Suppressor macrophage treated with lipopolysaccharide for 4 hours (primary cell): ENCODE data around the gene CMTM8.

Experiments
- DNase-seq: peaks from one replicate; pipeline ENCODE4 v3.0.0-alpha.2; 2020

CMTM8 gene

DNA sequence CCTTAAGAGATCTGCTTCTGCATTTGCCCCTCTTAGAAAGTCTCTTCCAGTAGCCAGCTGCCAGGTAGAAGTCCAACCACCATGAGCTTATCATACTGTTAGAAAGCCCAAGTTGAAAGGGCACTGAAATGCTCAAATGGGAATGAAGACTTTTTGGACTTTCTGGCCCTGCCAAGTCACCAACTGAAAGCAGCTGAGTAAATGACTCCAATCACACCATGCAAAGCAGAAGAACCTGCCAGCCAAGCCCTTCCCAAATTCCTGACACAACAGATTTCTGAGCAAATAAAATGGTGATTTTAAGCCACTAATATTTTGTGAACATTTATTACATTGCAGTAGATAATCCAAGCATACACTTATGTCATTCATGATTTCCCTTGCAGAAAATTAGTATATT lies 2.1 kb upstream of the CMTM8 start:
- no peak for DNase-seq

DNA sequence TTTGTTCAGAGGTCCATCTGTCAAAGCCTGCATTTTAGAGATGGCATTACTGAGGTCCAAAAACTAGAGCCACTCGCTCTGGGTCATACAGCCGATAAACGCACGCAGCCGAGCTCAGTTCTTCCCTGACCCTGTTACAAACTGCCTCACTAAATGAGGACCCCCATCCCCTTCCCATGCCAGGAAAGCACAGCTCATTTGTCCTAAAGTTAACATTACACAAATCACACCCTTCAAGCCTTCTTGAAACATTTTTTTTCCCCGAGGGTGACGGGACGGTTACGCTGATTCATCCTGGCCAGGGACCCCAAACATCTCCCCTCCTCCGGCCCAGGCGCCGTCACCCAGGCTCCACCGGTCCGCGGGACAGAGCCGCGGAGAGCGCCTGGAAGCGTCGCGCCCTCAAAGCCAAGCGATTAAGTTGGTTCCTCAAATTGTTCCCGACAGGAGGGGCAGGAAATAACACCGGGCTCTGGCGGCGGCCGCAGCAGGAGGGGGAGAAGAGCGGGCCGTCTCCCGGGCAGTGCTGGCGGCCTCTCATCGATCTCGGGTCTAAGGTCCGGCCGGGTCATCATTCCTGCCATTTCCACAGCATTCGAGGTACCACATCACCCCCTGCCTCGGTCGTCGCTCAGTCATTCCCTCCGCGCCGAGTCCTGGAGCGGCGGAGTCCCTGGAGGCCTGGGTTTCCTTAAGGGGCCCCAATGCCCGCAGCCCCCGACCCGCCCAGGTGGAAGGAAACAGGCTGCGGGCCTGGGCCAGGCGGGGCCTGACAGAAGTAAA lies 619 bp upstream of the CMTM8 start:
- peak; percentile 50 for DNase-seq

DNA sequence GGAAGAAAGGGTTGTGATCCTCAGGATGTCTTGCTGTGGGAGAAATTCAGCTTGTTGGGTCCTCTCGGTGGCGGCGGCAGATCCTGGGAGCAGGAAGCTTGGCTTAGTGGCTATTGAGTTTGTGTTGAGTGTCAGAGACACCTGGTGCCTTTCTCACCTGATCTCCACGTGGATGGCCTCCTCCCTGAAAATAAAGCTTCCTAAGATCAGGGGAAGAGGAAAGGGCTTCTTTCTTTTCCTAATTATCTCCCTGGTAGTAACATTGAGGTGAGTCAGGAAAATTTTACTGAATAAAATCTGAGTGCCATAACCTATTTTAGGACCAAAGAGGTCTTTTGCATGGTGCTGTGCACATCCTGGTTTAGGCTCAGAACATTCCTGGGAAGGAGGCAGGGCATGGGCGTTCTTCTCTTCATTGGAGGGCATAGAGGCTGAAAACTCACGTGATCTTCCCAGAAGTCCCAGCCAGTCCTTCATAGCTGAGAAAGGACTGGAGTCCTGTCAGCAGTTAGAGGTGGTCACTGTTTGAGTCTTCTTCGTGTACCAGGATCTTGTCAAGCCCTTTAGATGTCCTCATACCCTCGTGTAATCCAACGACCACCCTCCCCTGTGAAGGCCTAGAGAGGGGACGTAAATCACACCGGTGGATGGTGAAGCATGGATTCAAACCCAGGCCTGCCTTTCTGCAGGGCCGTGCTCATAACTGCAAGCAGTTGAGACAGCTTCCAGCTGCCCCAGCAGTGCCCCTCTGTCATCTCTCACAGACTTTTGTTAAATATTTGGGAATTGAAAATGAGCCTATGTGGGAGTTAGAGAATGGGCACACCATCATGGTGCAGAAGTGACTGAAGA lies 1.1 kb downstream of the CMTM8 start:
- no peak for DNase-seq

GRCh38 chr3:32240159-32240545 lies 1.7 kb downstream of the CMTM8 start:
- DNase-seq: no peak

GRCh38 chr3:32241100-32241499 lies 2.6 kb downstream of the CMTM8 start:
- DNase-seq: no peak

- no peak for DNase-seq
Observed at GRCh38 chr3:32243519-32243918, 5.0 kb downstream of the CMTM8 start.

DNA sequence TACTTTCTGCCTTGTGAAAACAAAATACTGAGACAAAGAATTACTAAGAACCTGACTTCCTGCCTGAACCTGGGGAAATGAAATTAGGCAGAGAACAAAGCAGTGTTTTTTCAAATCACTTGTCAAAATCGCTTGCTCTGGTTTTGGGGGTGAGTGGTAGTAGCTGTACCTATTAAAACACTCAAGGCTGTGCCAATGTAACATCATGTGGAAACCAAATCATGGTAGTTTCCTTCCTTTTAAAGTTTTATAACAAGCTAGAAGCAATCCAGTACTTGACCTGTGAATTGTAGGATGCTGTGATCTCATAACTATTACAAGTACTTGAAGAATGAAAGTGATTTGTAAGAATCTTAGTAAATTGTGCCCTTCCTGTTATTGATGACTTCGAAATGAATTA lies 6.7 kb downstream of the CMTM8 start:
- DNase-seq: no peak

DNA sequence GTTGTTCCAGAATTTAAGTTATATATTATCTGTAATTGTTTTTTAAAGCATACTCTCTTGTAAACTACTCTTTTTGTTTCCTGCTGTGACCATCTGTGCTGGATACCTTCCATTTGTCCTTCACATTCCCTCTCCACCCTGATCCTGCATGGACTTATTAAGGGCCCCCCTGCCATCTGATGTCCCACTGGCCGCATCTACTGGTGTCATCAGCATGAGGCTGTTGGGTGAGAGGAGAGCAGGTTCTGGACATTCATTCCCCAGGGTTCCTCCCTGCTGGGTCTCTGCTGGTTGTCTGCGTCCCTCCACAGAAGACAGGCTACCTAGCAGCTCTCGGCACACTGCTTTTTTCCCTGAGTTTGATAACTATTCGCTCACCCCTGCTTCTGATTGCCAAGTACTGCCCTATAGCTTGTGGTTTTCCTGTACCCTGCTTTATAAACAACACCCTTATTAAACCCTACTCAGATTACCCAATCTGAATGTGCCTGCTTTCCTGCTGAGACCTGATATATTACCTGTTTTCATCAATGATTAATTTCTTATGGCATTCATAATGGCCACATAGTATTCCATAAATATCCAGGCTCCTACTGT lies 7.7 kb downstream of the CMTM8 start:
- no peak for DNase-seq

- DNase-seq: peak; percentile 75
Observed at GRCh38 chr3:32249184-32249782, 10.8 kb downstream of the CMTM8 start.

DNA sequence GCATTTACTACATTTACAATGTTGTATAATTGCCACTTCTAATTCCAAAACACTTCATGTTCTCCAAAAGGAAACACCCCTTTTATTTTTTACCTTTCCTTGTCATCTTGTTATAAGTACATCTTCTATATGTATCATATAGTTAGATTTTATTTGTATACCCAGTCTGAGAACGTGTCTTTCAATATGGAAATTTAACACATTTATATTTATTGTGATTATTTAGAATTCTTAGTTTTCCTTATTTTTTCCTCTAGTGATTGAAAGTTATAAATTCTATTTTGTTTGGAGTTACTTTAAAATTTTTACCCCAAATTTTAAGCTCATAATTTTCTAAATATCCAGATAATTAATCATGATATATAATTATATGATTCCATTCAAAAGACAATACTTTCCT lies 15.8 kb downstream of the CMTM8 start:
- no peak for DNase-seq

DNA sequence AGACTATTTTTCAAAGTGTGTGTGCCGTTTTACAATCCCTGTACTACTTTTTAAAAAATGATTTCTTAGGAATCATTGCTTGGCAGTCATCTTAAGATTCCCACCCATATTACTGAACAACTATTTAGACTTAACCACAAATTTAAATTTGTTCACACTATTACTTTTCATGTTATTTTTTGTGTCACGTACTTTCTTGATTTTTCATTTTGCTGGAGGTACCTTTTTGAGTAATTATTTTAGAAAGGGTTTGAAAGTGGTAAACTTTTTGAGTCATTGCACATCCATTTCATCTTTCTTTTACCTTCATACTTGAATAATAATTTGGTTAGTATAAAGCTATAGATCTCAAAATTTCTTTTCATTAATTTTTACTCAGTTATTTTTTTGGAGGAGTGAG lies 16.9 kb downstream of the CMTM8 start:
- no peak for DNase-seq

GRCh38 chr3:32256206-32256605 lies 17.7 kb downstream of the CMTM8 start:
- DNase-seq: no peak

- DNase-seq: no peak
Observed at GRCh38 chr3:32257042-32257441, 18.6 kb downstream of the CMTM8 start.

GRCh38 chr3:32257641-32258438 lies 19.4 kb downstream of the CMTM8 start:
- DNase-seq: no peak

- DNase-seq: no peak
Observed at GRCh38 chr3:32258869-32259268, 20.4 kb downstream of the CMTM8 start.

DNA sequence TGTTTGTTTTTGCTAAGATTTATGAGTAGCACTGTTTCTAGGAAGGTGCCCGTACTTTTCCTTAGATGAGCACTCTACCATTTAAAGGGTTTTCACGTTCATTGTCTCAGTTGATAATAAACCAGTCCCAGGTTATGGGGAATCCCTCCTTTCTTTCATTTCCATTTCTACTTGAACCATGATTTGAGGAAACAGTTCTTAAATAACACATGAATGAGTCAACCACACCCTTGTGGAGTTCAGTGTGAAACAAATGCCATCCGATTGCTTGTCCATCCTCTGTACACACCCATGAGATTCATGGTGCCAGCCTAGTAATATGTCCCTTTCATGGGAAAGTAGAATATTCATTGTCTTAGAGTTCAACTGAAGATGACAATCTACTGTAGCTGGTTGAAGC lies 23.1 kb downstream of the CMTM8 start:
- DNase-seq: peak; percentile 19

DNA sequence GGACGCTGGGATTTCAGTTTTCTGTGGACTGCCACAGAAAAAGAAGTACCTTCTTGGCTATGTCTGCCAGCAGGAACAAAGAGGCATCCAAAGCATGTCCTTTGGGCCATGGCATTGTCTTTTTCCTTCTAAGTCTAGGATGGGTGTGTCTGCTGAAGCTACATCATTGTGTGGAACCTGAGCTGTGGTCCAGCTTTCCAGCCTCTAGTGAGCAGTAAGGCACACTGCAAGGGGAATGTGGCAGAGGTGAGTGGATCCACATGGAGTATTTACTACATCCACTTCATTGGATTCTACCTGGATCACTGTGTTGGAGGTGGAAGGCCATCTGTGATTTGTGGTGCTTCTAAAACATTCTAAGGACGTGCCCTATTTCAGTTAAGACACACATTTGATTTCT lies 23.7 kb downstream of the CMTM8 start:
- no peak for DNase-seq

DNA sequence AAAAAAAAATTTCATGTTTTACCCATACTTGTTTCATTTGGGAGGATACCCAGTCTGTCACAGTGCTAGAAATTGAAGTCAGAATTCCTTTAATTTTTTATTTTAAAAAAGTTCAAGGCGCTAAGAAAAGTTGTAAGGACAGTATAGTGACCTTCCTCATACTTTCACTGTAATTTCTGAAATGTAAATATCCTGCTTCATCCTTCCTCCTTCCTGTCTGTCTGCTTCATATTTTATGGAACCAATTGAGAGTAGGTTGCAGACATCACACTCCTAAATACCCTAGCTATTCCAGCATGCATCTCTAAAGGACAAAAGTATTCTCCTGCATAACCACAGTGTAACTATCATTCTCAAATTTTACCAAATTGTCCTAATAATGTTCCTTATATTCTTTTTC lies 35.8 kb downstream of the CMTM8 start:
- DNase-seq: no peak

- no peak for DNase-seq
Observed at GRCh38 chr3:32275506-32275905, 37.0 kb downstream of the CMTM8 start.

- DNase-seq: peak; percentile 16
Observed at GRCh38 chr3:32276279-32276841, 37.9 kb downstream of the CMTM8 start.

- DNase-seq: no peak
Observed at GRCh38 chr3:32278714-32279113, 40.2 kb downstream of the CMTM8 start.

- no peak for DNase-seq
Observed at GRCh38 chr3:32280262-32280910, 41.9 kb downstream of the CMTM8 start.
